GM12873 (cell line): Measurements from ENCODE around the gene TCP10L.

Source experiments
- CTCF ChIP-seq: IDR thresholded peaks from 2 replicates; pipeline ENCODE4 v1.5.1; 2012; ENCODE audit warnings: low read depth, mild to moderate bottlenecking, moderate library complexity, low read length, control low read depth; ENCODE audit not compliant: insufficient read depth; ENCODE audit errors: missing control alignments

Gene TCP10L

GRCh38 chr21:32562915-32563314 is 22.4 kb downstream of the TCP10L start:
- TF ChIP-seq CTCF = no peak

GRCh38 chr21:32562426-32562825 is 22.9 kb downstream of the TCP10L start:
- TF ChIP-seq CTCF = no peak

DNA sequence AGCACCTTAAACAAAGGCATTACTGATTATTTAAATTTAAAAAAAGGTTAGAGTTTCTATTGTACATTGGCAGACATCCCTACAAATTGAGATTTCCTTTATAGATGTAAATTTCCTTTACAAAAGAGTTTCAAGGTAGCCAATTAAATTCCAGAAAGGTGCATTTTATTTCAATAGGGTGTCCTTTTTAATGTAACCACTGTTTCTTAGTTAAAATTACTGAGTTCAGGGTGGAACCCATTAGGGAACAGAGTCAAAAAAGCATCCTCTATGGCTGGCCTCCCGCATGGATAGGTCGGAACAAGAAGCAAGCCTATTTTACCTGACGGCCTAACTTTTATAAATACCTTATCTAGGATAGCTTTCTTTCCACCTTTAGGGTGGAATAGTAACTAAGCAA is 24.4 kb downstream of the TCP10L start:
- no peak for TF ChIP-seq CTCF

GRCh38 chr21:32559006-32559610 is 26.2 kb downstream of the TCP10L start:
- no peak for TF ChIP-seq CTCF

- no peak for TF ChIP-seq CTCF
Observed at GRCh38 chr21:32558106-32558505, 27.2 kb downstream of the TCP10L start.

GRCh38 chr21:32554832-32555638 is 30.3 kb downstream of the TCP10L start:
- TF ChIP-seq CTCF = no peak

GRCh38 chr21:32549886-32550285 is 35.4 kb downstream of the TCP10L start:
- no peak for TF ChIP-seq CTCF
